Measurements from ENCODE around the gene EXTL2.
"Not testable (repeated sequence)": the region's sequence is repeated elsewhere in the genome, so short reads cannot be mapped to it uniquely, and the experiment has no call there.

EXTL2 gene

DNA sequence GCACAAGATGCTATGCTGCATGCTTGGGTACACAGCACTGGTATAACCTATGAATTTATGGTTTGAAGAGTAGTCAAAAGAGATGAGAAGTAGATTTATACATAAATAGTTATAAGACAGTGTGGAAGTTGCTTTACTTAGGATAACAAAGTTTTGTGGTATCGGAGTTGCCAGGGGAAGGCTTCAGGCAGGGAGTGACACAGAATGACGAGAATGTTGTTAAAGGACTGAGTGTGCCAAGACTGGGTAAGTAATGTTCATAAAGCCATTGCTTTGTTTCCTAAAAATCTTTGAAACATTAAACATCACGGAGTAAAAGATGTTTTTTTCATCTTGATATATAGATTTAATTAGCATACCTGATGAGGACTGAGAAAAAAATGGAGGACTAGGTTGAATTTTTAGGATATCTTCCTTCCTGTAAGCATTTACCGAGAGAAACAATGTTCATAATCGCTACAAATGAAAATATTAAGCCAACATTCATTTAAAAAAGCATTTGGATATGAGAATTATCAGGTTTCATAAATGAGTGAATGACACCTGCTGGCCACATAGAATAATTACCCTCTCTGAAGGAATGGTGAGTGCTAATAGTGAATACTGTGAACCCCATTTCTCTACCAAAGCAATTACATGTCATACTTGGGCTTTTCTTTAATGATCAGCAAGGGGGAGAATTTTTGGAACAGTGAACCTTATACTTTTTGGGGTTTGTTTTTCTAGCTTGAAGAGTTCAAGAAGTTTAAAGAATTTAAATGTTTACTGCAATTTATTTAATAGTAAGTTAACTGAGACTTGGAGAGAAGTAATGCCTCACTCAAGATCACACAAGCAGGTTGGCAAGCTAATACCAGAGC is 28.4 kb downstream of the EXTL2 start:
- in situ Hi-C loops (cut with MboI; ENCODE audit: low sequenced_read_pairs) = loop anchor here (10.0 kb wide), 1 partner anchor 1061 kb away; no protein-coding TSS in a partner anchor

DNA sequence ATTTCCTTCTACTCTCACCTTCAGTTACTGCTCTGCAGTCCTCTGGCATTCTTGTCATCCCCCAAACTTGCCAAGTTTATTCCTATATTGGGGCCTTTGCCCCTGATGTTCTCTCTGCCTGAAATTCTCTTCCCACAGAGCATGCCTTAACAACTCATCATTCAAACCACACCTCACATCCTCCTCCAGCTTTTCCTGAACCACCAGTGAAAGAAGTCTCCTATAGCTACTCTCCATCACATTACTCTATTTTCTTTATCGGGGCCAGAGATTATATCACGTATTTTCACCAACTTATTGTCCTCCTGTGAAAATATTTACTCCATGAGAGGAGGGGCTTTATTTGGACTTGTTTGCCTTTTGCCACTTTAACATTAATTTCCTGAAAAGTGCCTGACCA is 32.1 kb downstream of the EXTL2 start:
- in situ Hi-C loops (cut with MboI; ENCODE audit: low sequenced_read_pairs) = loop anchor here (10.0 kb wide), 1 partner anchor 1058 kb away; no protein-coding TSS in a partner anchor

DNA sequence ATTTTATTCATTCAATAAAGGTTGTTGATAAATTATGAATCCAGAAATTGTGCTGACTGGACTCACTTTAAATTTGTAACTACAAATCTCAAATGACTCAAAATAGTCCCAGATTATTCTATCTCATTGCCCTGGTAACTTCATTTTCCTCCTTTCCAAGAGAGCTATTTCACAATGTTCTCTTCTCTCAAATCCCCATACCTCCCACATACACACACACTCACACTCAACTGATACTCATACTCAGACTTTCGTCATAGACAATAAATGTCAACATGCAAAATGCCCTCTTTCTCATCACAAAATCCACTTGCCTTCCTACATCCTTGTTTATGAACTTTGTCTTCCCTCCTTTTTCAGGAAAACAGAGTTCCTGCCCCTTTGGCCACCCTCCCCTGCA is 33.3 kb downstream of the EXTL2 start:
- in situ Hi-C loops (cut with MboI; ENCODE audit: low sequenced_read_pairs) = loop anchor here (10.0 kb wide), 1 partner anchor 1057 kb away; no protein-coding TSS in a partner anchor

DNA sequence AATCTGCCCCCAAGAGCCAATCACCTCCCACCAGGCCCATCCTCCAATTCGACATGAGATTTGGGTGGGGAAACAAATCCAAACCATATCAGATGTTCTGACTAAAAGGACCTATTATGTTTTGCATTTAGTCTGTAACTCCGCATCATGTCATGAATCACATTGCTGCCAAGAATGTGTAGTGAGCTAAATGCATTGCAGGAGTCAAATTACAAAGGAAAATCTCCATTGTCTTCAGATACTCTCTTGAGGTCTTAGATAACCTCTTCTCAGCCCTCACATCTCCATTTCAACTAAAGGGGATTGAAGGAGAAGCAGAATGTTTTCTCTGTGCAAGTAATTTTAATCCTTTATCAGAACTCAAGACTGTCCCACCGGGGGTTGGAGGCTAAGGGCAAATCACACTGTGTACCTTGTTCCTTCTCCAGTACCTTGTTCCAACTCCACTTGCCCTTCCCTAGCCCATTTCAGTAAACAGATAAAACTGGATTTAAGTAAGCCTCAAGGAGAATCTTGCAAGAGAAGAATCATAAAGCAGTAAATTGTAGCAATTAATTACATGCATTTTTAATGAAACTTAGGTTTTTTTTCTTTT is 34.1 kb downstream of the EXTL2 start:
- in situ Hi-C loops (cut with MboI; ENCODE audit: low sequenced_read_pairs) = loop anchor here (10.0 kb wide), 1 partner anchor 1056 kb away; no protein-coding TSS in a partner anchor

GRCh38 chr1:100855116-100855515 is 39.5 kb downstream of the EXTL2 start:
- in situ Hi-C loops (cut with MboI; ENCODE audit: low sequenced_read_pairs) = not testable (repeated sequence)

- in situ Hi-C loops (cut with MboI; ENCODE audit: low sequenced_read_pairs) = no loop called here
These were observed 41.7 kb downstream of the EXTL2 start for GRCh38 chr1:100852976-100853375.

GRCh38 chr1:100851726-100852125 is 42.9 kb downstream of the EXTL2 start:
- in situ Hi-C loops (cut with MboI; ENCODE audit: low sequenced_read_pairs) = no loop called here

DNA sequence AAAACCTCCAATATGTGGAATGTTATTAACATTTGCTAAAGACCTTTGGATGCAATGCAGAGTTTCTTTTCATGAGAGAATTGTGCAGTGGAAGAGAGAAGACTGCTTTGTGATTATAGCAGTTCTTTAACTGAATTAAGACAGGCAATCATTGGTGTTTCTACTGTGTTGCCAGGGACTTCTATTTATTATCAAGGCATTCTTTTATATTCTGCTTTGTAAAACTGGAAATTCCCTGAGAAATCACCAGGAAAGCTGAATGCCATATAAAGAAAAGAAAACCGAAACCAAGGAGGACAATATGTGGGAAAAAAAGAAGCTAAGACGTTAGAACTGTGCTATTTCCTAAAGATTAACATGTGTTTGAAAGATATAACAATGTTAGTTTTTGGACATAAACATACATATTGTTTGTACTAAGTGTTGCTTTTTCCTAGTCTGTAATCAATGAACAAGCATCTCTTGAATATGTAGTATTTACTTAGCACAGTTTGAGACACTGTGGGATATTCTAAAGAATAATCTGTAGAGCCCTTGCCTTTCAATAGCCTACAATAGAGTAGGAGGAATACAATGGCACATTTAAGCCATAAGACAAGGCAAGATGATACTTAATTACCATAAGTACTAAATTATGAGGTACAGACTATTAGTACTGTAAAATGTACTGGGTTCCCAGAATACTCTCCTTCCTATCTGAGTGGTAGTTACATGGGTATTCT is 47.1 kb downstream of the EXTL2 start:
- in situ Hi-C loops (cut with MboI; ENCODE audit: low sequenced_read_pairs) = no loop called here

DNA sequence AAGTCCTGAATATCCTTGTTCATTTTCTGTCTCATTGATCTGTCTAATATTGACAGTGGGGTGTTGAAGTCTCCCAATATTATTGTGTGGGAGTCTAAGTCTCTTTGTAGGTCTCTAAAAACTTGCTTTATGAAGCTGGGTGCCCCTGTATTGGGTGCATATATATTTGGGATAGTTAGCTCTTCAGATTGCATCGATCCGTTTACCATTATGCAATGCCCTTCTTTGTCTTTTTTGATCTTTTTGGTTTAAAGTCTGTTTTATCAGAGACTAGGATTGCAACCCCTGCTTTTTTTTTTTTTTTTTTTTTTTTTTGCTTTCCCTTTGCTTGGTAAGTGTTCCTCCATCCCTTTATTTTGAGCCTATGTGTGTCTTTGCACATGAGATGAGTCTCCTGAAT is 51.5 kb downstream of the EXTL2 start:
- in situ Hi-C loops (cut with MboI; ENCODE audit: low sequenced_read_pairs) = not testable (repeated sequence)

DNA sequence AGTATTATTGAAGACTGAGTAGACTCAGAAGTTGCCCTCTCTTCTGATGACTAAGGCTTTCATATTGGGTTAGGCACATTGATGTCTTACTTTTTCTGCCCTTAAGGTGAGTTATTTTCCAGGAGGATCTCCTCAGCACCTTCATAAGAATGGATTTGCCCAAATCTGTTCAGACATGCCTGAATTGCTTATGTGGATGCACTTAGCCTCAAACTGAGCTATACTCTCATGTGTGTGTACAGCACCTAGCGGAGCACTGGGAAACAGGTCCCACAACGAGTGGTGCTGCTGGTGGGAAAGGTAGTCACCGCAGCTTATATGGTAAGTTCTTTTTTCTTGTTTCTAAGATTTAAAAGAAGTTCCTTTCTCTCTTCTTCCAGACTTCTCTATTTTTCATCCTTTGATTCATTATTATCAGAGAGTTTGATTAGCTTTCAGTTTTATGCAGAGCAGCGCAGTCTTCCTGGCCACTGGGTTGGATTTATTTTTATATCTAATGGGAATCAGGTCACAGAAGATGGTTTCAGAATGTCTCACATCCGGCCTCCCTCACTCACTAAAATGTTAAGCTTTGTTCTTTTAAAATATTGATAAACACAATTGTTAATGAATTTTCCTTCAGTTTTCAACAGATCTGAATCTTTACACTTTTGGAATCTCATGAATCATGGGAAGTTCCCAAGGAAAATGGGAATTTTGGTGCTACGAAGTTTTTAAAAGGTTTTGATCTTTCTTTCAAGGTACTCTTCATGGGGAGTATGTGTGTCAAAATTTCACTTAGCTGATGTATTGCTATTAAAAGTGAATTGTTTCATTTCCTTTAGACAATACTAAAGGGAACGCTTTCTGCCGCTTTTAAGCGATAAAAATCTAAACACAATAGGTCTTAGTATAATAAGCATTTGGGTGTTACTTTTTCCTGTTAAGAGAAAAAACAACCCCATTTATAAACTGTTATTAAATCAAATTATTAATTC is 58.5 kb downstream of the EXTL2 start:
- in situ Hi-C loops (cut with MboI; ENCODE audit: low sequenced_read_pairs) = no loop called here

GRCh38 chr1:100834777-100835660 is 59.6 kb downstream of the EXTL2 start:
- in situ Hi-C loops (cut with MboI; ENCODE audit: low sequenced_read_pairs) = no loop called here

DNA sequence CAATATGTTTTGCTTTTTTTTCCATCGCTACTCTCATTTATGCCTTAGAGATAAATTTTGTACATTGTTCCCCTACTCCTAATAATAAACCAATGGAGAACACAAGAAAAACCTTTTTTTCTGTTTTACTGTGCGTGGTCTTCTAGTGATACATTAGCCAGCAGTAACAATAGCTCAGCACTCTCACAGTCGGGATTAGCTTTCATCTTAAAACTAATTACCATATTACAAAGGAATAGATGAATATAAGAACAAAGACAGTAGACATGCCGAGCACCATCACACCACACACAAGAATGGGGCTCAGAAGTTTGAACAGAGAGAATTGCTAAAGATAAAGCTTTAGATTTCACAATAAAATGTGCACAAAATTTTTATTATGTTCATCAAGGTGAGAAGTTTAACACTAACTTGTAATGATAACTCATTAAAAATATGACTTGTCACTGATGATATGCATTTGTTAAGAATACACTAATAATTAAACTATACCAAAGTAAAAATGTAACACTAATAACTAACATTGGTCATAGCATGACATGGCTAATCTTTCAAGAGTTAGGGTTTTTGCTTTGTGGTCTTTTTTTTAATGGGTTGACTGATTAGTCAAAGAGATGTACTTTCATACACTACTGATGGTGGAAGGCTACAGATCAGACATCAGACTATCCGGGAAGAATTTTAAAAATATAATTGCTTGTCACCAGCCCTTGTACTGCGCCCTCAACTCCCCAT is 61.8 kb downstream of the EXTL2 start:
- in situ Hi-C loops (cut with MboI; ENCODE audit: low sequenced_read_pairs) = no loop called here

GRCh38 chr1:100825666-100826065 is 69.0 kb downstream of the EXTL2 start:
- in situ Hi-C loops (cut with MboI; ENCODE audit: low sequenced_read_pairs) = not testable (repeated sequence)

Measured in HL-60/S4 treated with retinoic acid at 250 ng/mL for 4 days and 3 days (cell line).